HG02798 (cell line): ENCODE data around the gene PHF1.

ENCODE experiments used
- ATAC-seq: cut with Tn5 transposase; IDR thresholded peaks from one replicate; pipeline ENCODE4 v1.9.1; 2021; ENCODE audit warnings: mild to moderate bottlenecking; ENCODE audit not compliant: unreplicated experiment, poor library complexity

PHF1 gene

GRCh38 chr6:33452496-33452895 lies 41.7 kb downstream of the PHF1 start:
- ATAC-seq, result no peak

- ATAC-seq, result no peak
These were observed 42.7 kb downstream of the PHF1 start for GRCh38 chr6:33453393-33454008.

- peak; percentile 99 for ATAC-seq
These were observed 43.5 kb downstream of the PHF1 start, which contains the start of gene ZBTB9 for GRCh38 chr6:33454009-33454946. Gene ZBTB9, plus strand, starts transcription at chr6:33454576. Its CDS starts 525 bp downstream, at chr6:33455101.

- no peak for ATAC-seq
These were observed 44.2 kb downstream of the PHF1 start for GRCh38 chr6:33455051-33455450.

- no peak for ATAC-seq
These were observed 45.3 kb downstream of the PHF1 start for GRCh38 chr6:33456156-33456555.

- no peak for ATAC-seq
These were observed 47.9 kb downstream of the PHF1 start for GRCh38 chr6:33458676-33459075.

- ATAC-seq, result no peak
These were observed 48.4 kb downstream of the PHF1 start for GRCh38 chr6:33459226-33459625.
